HG02884 (cell line): ENCODE results near the gene VMP1.
"Not testable (repeated sequence)": the region's sequence is repeated elsewhere in the genome, so short reads cannot be mapped to it uniquely, and the experiment has no call there.

Source experiments
- ATAC-seq: cut with Tn5 transposase; IDR thresholded peaks from one replicate; pipeline ENCODE4 v1.9.1; 2021; ENCODE audit warnings: mild to moderate bottlenecking, moderate library complexity; ENCODE audit not compliant: unreplicated experiment

VMP1 gene

DNA sequence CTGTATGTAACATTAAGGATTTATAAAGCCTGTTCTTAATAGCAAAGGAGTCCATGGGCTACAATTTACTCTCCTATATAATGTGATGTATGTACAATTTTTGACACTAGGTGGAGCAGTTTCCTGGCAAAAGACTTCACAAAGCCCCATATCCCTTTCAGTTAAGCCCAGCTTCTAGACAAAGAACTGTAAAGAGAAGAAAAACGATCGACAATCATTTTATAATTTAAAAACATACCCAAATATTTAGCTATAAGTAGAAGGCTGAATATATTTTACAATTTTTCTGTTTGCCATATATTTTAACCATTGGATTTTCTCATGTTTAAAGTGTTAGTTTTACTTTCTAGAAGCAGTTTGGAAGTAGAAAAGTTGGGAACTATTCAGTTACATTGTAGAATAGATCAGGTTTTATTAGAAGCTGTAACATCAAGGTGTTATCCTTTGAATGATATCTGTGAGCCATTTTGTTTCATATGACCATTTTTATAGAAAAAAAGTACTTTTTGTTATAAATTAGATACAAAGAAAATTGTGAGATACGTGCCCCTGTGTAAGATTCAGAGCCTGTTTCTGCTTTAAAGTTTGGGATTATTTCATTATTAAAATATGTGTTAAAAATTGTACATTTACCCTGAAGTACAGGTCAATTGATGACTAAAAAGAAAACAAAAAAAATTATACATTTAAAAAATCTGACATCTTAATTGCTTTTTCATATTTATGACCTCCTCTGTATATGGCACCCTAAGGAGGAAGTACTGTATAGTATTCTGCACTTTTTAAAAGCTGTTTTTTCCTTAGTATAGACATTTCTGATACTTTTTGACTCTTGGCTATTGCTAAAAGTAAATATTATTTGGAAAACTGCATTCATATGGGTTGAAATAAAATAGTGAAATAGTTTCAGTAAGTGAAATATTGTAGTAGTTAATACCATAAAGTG is 46.3 kb downstream of the VMP1 start:
- peak; percentile 56 for ATAC-seq

DNA sequence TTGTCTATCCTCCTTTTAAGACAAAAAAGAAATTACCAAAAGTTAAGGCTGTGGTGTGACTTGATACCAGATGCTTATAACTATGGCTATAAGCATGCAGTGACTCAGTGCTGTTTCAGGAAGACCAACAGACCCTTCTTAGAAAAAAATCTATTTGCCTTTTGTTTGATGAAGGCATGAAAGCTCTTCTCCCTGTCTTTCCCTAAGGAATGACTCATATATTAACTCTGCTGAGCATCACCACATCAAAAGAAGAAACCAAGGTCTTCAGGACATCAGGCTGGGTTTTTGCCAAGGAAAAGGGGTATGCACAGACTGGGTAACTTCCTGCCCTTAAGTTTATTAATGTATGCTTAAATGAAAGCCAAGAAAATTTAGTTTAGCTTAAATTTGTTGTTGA is 47.1 kb downstream of the VMP1 start:
- no peak for ATAC-seq

DNA sequence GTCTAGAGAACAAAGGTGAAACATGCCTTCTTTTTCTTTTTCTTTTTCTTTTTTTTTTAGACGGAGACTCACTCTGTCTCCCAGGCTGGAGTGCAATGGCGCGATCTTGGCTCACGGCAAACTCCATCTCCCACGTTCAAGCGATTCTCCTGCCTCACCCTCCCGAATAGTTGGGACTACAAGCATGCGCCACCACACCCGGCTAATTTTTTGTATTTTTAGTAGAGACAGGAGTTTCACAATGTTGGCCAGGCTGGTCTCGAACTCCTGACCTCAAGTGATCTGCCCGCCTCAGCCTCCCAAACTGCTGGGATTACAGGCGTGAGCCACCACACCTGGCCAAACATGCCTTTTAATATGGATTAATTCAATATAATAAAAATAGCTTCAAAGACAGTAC is 47.6 kb downstream of the VMP1 start:
- ATAC-seq: not testable (repeated sequence)

DNA sequence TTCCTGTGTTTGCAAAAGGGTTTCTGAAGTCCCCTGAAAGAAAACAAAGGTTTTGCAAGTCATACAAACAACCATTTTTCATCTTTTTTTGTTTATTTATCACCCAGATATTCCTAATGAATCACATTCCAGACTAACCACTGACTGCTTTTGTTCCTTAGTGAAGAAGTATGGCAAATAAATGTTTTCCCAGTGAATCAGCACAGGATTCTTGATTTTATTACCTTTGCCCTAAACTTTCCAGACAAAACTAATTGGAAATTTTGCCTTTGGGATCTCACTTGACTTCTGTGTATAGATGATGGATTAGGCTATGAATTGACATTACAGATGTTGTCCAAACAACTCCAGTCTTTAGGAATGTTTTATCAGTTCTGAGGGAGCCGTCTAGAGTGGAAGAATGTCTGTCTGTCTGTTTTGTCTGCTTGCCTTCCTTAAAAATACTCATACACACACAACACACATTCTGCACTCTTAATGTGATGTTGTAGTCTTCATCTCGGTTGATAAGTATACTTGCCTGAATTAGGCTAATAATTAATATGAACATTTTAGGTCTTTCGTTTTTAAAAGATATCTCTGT is 48.9 kb downstream of the VMP1 start:
- no peak for ATAC-seq

DNA sequence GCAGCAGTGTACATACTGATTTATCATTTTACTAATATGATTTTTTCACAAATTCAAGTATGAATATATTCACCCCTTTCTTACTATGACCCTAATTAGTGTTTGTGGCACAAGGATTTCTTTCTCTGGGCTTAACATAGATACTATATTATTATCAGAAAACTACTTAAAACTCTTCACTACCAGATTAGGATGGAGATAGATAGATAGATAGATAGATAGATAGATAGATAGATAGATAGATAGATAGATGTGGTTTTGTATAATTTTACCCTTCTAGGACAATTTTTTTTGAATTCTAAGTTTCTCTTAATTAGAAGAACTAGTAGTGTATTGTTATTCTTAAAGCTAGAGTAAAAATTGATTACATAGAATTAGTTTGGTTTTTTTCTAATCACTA is 49.6 kb downstream of the VMP1 start:
- ATAC-seq: no peak

- ATAC-seq: no peak
These were observed 50.0 kb downstream of the VMP1 start for GRCh38 chr17:59757470-59757869.

DNA sequence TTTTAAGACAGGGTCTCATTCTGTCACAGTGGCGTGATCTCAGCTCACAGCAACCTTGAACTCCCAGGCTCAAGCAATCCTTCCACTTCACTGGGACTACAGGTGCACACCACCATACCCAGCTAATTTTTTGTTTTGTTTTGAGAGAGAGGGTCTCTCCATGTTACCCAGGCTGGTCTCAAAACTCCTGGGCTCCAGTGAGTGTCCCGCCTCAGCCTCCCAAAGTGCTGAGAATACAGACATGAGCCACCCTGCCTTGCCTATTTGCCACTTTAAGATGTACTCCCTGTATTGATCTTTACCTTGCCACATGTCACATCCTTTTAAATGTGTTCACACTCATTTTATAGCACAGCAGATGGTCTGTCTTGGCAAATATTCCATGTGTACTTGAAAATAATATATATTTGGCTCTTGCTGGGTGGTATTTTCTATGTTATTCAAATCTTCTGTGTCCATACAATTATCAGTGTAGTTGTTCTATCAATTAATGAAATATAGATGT is 50.5 kb downstream of the VMP1 start:
- no peak for ATAC-seq

DNA sequence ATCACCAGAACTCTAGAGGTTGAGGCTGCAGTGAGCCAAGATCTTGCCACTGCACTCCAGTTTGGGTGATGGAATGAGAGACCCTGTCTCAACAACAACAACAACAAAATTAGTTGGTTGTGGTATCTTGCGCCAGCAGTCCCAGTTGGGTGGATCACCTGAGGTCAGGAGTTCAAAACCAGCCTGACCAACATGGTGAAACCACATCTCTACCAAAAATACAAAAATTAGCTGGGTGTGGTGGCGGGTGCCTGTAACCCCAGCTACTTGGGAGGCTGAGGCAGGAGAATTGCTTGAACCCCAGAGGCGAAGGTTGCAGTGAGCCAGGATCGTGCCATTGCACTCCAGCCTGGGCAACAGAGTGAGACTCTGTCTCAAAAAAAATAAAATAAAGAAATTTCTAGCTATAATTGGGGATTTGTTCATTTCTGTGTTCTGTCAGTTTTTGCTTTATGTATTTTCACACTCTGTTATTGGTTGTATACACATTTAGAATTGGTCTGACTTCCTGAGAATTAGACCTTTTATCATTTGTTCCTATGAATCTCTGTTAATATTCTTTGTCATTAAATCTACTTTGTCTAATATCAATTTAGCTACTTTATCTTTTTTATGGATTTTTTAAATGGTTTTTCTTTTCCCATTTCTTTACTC is 51.7 kb downstream of the VMP1 start:
- not testable (repeated sequence) for ATAC-seq

DNA sequence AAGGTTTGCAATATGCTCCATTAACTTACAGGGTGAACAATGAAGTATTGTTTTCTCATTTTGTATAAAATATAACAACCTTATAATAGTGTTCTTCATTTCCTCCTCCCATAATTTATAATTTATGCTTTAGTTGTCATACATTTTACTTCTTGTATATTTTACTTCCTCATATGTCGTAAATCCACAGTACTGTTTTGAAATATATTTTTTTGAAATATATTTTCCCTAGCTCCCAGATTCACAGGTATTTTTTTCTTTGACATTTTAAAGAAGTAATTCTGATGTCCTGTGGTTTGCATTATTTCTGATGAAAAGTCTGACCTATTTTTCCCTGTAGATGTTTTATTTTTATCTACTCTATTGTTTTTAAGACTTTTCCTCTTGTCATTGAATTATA is 52.7 kb downstream of the VMP1 start:
- ATAC-seq: no peak

DNA sequence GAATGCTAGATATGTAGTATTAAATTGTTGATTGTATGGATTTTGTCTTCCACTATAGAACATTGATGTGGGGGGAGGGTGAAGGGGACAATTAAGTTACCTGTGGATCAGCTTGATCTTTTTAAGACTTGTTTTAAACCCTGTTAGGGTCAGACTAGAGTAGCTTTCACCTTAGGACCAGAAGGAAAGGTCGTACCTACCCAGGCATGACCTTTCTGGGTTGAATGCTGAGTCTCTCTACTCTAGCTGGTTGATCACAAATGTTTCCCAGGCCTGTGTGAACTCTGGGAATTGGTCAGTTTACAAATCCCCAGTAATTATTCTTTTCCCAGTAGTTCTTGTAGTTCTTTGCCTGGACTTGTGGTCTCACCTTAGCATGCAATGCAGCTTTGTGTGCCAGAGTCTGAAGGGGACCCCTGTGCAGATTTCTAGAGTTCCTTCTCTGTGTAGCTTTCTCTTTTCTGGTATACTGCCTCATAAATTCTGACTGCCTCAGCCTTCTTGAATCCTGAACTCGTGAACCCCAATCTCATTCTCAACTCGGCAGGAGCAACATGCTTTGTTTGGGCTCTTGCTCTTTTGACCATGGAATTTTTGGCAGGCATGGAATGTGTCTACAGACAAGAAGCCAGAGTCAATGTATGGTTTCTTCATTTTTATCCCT is 54.1 kb downstream of the VMP1 start:
- ATAC-seq: no peak

DNA sequence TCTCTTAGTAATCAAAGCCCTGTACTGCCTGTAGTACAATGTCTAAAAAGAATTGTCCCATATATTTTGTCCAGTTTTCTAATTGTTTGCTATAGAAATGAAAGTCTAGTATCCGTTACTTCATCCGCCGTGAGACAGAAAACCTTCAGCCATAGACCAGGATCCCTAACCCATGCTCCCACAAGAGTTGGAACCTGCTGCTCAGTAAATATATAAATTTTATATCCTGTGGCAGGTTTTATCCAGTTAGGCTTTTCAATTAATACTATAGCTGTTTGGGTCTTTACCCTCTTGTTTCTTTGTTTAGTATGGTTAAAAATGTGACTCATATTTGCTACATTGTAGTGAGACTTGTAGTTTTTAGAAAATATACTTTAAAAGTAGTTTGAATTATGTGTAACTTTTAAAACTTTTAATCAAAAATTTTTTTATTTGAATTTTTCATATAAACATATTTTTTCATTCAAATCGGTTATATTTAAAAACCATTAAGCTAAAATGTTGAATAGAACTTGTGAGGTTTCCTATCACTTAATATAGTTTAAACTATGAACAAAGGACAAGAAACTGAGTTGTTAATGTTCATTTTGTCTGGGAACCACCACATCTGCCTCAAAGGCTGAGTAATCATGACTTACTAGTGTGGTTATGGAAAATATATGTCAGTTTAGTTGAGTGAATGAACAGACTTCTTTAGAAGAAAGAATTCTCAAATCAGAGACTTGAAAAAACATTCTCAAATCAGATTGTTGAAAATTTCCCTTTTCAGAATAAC is 54.8 kb downstream of the VMP1 start:
- ATAC-seq: no peak

- no peak for ATAC-seq
These were observed 55.4 kb downstream of the VMP1 start for GRCh38 chr17:59762824-59763374.

DNA sequence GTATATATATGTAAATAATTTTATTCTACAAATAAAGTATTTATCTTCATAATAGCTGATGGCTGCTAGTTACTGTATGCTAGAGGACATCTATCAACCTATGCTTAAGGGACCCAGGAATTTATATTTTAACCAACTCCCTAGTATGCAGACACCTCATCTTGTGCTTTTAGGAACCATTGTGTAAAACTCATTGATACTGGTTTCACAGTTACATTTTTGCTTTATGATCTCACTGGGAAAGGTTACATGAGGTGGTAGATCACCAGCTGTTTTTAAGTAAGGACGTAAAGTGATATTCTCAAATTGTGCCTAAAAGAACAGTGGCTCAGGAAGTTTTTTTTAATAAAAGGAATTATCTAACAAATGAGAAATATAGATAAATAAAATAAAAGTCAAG is 56.4 kb downstream of the VMP1 start:
- ATAC-seq: no peak

- no peak for ATAC-seq
These were observed 56.9 kb downstream of the VMP1 start for GRCh38 chr17:59764292-59764741.

DNA sequence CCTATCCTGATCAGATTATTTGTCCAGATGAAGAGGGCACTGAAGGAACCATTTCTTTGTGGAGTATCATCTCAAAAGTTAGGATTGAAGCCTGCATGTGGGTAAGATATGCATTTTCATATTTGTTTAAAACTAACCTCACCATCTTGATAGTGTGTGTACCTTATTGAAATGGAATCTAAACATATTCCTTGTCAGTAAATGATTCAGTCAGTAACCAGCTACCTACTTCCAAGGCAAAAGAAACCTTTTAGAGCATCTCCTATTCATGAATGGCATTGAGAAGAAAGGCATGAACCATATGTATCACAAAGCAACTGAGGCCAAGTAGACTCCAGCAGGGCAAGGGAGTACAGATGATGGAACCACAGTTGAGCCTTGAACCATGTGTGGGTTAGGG is 57.6 kb downstream of the VMP1 start:
- no peak for ATAC-seq

DNA sequence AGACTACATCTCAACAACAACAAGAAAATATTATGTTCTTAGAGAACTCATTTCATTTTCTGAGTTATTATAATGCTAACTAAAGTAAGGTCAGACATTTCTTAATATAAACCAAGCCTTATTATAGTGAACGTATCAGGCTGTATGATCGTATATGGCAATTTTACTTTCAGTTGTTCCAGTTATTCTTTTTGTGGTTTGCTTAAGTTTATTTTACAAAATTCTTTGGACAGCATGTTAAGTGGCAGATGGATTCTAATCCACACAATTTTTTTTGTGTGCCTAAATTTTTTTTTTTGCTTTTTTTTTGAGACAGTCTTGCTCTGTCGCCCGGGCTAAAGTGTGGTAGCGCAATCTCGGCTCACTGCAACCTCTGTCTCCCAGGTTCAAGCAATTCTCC is 59.0 kb downstream of the VMP1 start:
- ATAC-seq: no peak

DNA sequence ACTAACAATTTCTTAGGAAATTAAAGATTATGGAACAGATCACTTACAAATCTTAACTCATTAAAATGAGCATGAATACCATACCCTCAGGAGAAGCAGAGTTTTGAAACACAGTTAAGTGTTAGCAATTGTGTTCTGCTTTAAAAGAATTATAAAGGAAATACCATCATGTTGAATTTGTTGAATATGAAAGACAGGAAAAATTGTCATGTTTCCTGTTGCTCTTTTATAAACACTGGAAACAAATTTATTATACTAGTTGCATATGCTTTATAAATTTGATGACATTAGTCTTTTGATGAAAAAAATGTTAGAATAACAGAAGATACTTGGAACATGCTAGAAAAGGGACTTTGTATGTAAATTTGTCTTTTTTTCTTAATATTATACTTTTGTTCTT is 59.7 kb downstream of the VMP1 start:
- no peak for ATAC-seq

- no peak for ATAC-seq
These were observed 62.4 kb downstream of the VMP1 start for GRCh38 chr17:59769887-59770286.

GRCh38 chr17:59771093-59771492 is 63.6 kb downstream of the VMP1 start:
- no peak for ATAC-seq

GRCh38 chr17:59775786-59776350 is 68.4 kb downstream of the VMP1 start:
- ATAC-seq: no peak
